Retina (tissue), 1 donor: Measurements from ENCODE around the gene CACUL1.
A peak's percentile ranks its signal among the peaks of the same experiment; 100 is the strongest.
"Not testable (repeated sequence)": the region's sequence is repeated elsewhere in the genome, so short reads cannot be mapped to it uniquely, and the experiment has no call there.

Source experiments
- DNase-seq: peaks from one replicate; pipeline ENCODE4 v3.0.0-alpha.2; 2016

CACUL1 gene

GRCh38 chr10:118682533-118682932 lies 72.2 kb downstream of the CACUL1 start:
- no peak for DNase-seq

- DNase-seq = no peak
Measured at GRCh38 chr10:118680197-118680596, 74.6 kb downstream of the CACUL1 start.

GRCh38 chr10:118674226-118674919 lies 80.4 kb downstream of the CACUL1 start:
- DNase-seq = no peak

GRCh38 chr10:118672766-118673715 lies 81.7 kb downstream of the CACUL1 start:
- no peak for DNase-seq

GRCh38 chr10:118672153-118672552 lies 82.6 kb downstream of the CACUL1 start:
- no peak for DNase-seq

- DNase-seq = not testable (repeated sequence)
Measured at GRCh38 chr10:118671221-118671620, 83.5 kb downstream of the CACUL1 start.

GRCh38 chr10:118670472-118671124 lies 84.2 kb downstream of the CACUL1 start:
- DNase-seq = no peak

GRCh38 chr10:118669835-118670234 lies 84.9 kb downstream of the CACUL1 start:
- DNase-seq = no peak

- peak; percentile 55 for DNase-seq
Measured at GRCh38 chr10:118669020-118669791, 85.6 kb downstream of the CACUL1 start.

GRCh38 chr10:118668228-118668952 lies 86.4 kb downstream of the CACUL1 start:
- no peak for DNase-seq

GRCh38 chr10:118667732-118668131 lies 87.0 kb downstream of the CACUL1 start:
- DNase-seq = no peak

GRCh38 chr10:118666350-118666749 lies 88.4 kb downstream of the CACUL1 start:
- DNase-seq = no peak

- no peak for DNase-seq
Measured at GRCh38 chr10:118664321-118664720, 90.4 kb downstream of the CACUL1 start.

- no peak for DNase-seq
Measured at GRCh38 chr10:118663176-118663575, 91.6 kb downstream of the CACUL1 start.

- DNase-seq = no peak
Measured at GRCh38 chr10:118662228-118663035, 92.3 kb downstream of the CACUL1 start.

GRCh38 chr10:118658762-118659161 lies 96.0 kb downstream of the CACUL1 start:
- no peak for DNase-seq

GRCh38 chr10:118658168-118658567 lies 96.6 kb downstream of the CACUL1 start:
- DNase-seq = not testable (repeated sequence)

- not testable (repeated sequence) for DNase-seq
Measured at GRCh38 chr10:118645294-118645693, 109.5 kb downstream of the CACUL1 start.

GRCh38 chr10:118642228-118642627 lies 112.5 kb downstream of the CACUL1 start:
- DNase-seq = no peak

- no peak for DNase-seq
Measured at GRCh38 chr10:118638680-118639079, 116.1 kb downstream of the CACUL1 start.
